ENCODE measurements around the gene USP17L26.
"Not testable (repeated sequence)": the region's sequence is repeated elsewhere in the genome, so short reads cannot be mapped to it uniquely, and the experiment has no call there.

GRCh38 chr4:9381012-9381534, 46.6 kb downstream of the USP17L26 start:
- TF ChIP-seq JUNB (IDR thresholded peaks at IDR 0.05; ENCODE audit: unreplicated experiment); EZH2 (IDR thresholded peaks at IDR 0.05; ENCODE audit: low read depth, unreplicated experiment); POLR2AphosphoS5 (IDR thresholded peaks at IDR 0.05; ENCODE audit: low read depth); EZH2phosphoT487 (IDR thresholded peaks at IDR 0.05; ENCODE audit: unreplicated experiment): not testable (repeated sequence)
- TF ChIP-seq CTCF (conservative IDR thresholded peaks at IDR 0.05; ENCODE audit: low read depth in 2 of 2) = peak; percentile 47 to 63

All from GM23338 (cell line).